Measurements from ENCODE around the gene KRT72. TPM values are rescaled to one million over a fixed set of nuclear protein-coding genes. Genes with fewer than 3 reads are reported as not detected.

The KRT72 gene
- total and polyA plus RNA-seq, 4 donors: 0.14 to 0.17 (median 0.14) TPM; not detected in 1

GRCh38 chr12:52618866-52619265, 17.6 kb upstream of the KRT72 start:
- Histone ChIP-seq H3K9me3 (ENCODE audit: control insufficient read depth in 4 of 4, insufficient read depth in 3 of 4, low read length in 3 of 4) (peaks cover 0 to 5% (median 0%) of the 10 kb centered on the region in 4 donors), H3K4me1 (ENCODE audit: control insufficient read depth in 5 of 5, insufficient read depth in 5 of 5, low read length in 5 of 5) (peaks cover 0 to 5% (median 0%) of the 10 kb centered on the region in 5 donors), H3K9ac (ENCODE audit: insufficient read depth in 1 of 2, low read length in 2 of 2) (no peak overlapping the region), H3K27me3 (ENCODE audit: control insufficient read depth in 3 of 3, insufficient read depth in 3 of 3, low read length in 2 of 3) (peaks cover 0 to 4% (median 0%) of the 10 kb centered on the region in 3 donors), H3K27ac (ENCODE audit: low read depth in 1 of 2, low read length in 1 of 2) (no peak overlapping the region), H3K36me3 (ENCODE audit: control insufficient read depth in 4 of 4, insufficient read depth in 4 of 4, low read length in 4 of 4) (no peaks in the 10 kb centered on the region), H3K4me3 (no peak overlapping the region)
- no peak for ATAC-seq (ENCODE audit: insufficient read depth, low FRiP score)
- TF ChIP-seq CTCF (IDR thresholded peaks at IDR 0.05; ENCODE audit: control extremely low read depth, extremely low read depth): no peak
- DNase-seq: no peak
- 87 to 94% methylated on average over 2 of the region's 2 CpGs for WGBS, 2 donors

- no peak for ATAC-seq (ENCODE audit: insufficient read depth, low FRiP score)
- Histone ChIP-seq H3K27me3 (ENCODE audit: control insufficient read depth in 3 of 3, insufficient read depth in 3 of 3, low read length in 2 of 3) (peaks cover 0 to 4% (median 0%) of the 10 kb centered on the region in 3 donors), H3K4me1 (ENCODE audit: control insufficient read depth in 5 of 5, insufficient read depth in 5 of 5, low read length in 5 of 5) (peaks cover 0 to 5% (median 0%) of the 10 kb centered on the region in 5 donors), H3K9ac (ENCODE audit: insufficient read depth in 1 of 2, low read length in 2 of 2) (no peak within 1 kb of the TSS), H3K4me3 (no peak within 1 kb of the TSS), H3K36me3 (ENCODE audit: control insufficient read depth in 4 of 4, insufficient read depth in 4 of 4, low read length in 4 of 4) (no peaks in the 10 kb centered on the region), H3K9me3 (ENCODE audit: control insufficient read depth in 4 of 4, insufficient read depth in 3 of 4, low read length in 3 of 4) (peaks cover 0 to 5% (median 0%) of the 10 kb centered on the region in 4 donors), H3K27ac (ENCODE audit: low read depth in 1 of 2, low read length in 1 of 2) (no peak within 1 kb of the TSS)
- TF ChIP-seq CTCF (IDR thresholded peaks at IDR 0.05; ENCODE audit: control extremely low read depth, extremely low read depth): no peak
- no peak for DNase-seq
- 87 to 95% methylated on average over 14 of the region's 14 CpGs for WGBS, 2 donors
These were observed 17.0 kb upstream of the KRT72 start, which contains the start of gene KRT73 for GRCh38 chr12:52618216-52618615. Gene KRT73 (minus strand): TSS chr12:52618559. CDS start chr12:52618524, 35 bp downstream.

GRCh38 chr12:52617403-52617785, 16.1 kb upstream of the KRT72 start:
- no peak overlapping the region for H3K27ac ChIP-seq (ENCODE audit: low read depth in 1 of 2, low read length in 1 of 2)
- peaks cover 0 to 4% (median 0%) of the 10 kb centered on the region in 3 donors for H3K27me3 ChIP-seq (ENCODE audit: control insufficient read depth in 3 of 3, insufficient read depth in 3 of 3, low read length in 2 of 3)
- no peak for TF ChIP-seq CTCF (IDR thresholded peaks at IDR 0.05; ENCODE audit: control extremely low read depth, extremely low read depth)
- H3K4me1 ChIP-seq (ENCODE audit: control insufficient read depth in 5 of 5, insufficient read depth in 5 of 5, low read length in 5 of 5): peaks cover 0 to 5% (median 0%) of the 10 kb centered on the region in 5 donors
- no peak overlapping the region for H3K9ac ChIP-seq (ENCODE audit: insufficient read depth in 1 of 2, low read length in 2 of 2)
- WGBS, 2 donors: 85 to 92% methylated on average over 7 of the region's 7 CpGs
- no peaks in the 10 kb centered on the region for H3K36me3 ChIP-seq (ENCODE audit: control insufficient read depth in 4 of 4, insufficient read depth in 4 of 4, low read length in 4 of 4)
- H3K9me3 ChIP-seq (ENCODE audit: control insufficient read depth in 4 of 4, insufficient read depth in 3 of 4, low read length in 3 of 4): peaks cover 0 to 5% (median 0%) of the 10 kb centered on the region in 4 donors
- DNase-seq (no peak), ATAC-seq (ENCODE audit: insufficient read depth, low FRiP score) (no peak)
- H3K4me3 ChIP-seq: no peak overlapping the region

Data from lung (tissue), 12 donors.